Pancreas (tissue), 10 donors: ENCODE results near the gene CACNB3. TPM values are rescaled to one million over a fixed set of nuclear protein-coding genes. Genes with fewer than 3 reads are reported as not detected.
A peak's percentile ranks its signal among the peaks of the same experiment; 100 is the strongest.

Source experiments
- ATAC-seq, 4 donors: fragments of 200-7000 bp; cut with Tn5 transposase; one replicate each; pipeline versions ENCODE4 v1.8.0 to v1.9.1; 2020; ENCODE audit warnings: mild to moderate bottlenecking in 4 of 4, moderate library complexity in 4 of 4
- DNase-seq, 6 donors: peaks; one replicate each; pipeline ENCODE4 v3.0.0-alpha.2; 2020
- FAIRE-seq: peaks from 2 replicates; lab custom pipeline; 2012; peaks lifted over from hg19 to GRCh38; lab: Jason Lieb, UNC
- H3K27ac ChIP-seq, 4 donors: fragments of 200-600 bp; sonication (generic); 1 replicate in 3 of 4; 2 replicates in 1 of 4; pipeline versions ENCODE4 v1.5.0 to v1.8.0; 2020
- H3K27me3 ChIP-seq, 4 donors: fragments of 200-600 bp; one replicate each; pipeline ENCODE4 v1.8.0; 2021
- H3K36me3 ChIP-seq, 3 donors: fragments of 200-600 bp; sonication (generic) in 1 of 3; one replicate each; pipeline versions ENCODE4 v1.5.0 to v1.8.0; 2020 to 2021
- H3K4me1 ChIP-seq, 3 donors: fragments of 200-600 bp; one replicate each; pipeline ENCODE4 v1.8.0; 2021
- H3K4me3 ChIP-seq, 4 donors: fragments of 200-600 bp; sonication (generic) in 2 of 4; one replicate each; pipeline versions ENCODE4 v1.5.0 to v1.8.0; 2020 to 2021
- H3K9me3 ChIP-seq, 4 donors: fragments of 200-600 bp; one replicate each; pipeline ENCODE4 v1.8.0; 2021
- WGBS, 2 donors: extraction: QIAGEN DNeasy Blood & Tissue Kit; methylation state at CpG; one replicate each; pipeline ENCODE4 v1.1.7; 2013; 5-methylcytosine and 5-hydroxymethylcytosine counted together
- intact Hi-C, 3 donors: fragments of 100-400 bp; cut with DNase I; formaldehyde crosslinking; loops; one replicate each; pipeline versions ENCODE4 v1.11.1 to v1.14.2; 2022
- polyA plus RNA-seq, 2 donors: library from polyadenylated mRNA; stranded (reverse); fragments of 200-250 nt; gene quantifications; one replicate each; pipeline ENCODE4 v1.2.3, GENCODE V29; 2013
- total RNA-seq, 6 donors: library from RNA; stranded (reverse); fragmentation: NEBNext Ultra II Directional in 4 of 6; extraction: Animal tissue kit (Norgen Biotek cat#: 25700) in 4 of 6; gene quantifications; one replicate each; pipeline versions ENCODE4 v1.2.1 to v1.2.4, GENCODE V29; 2021 to 2023
- TF ChIP-seq, protein P1 (sequence below), 4 donors: fragments of 200-600 bp; sonication (generic) in 3 of 4; IDR thresholded peaks; one replicate each; pipeline versions ENCODE4 v1.5.0 to v1.8.0; 2021; ENCODE audit warnings: antibody characterized with exemption in 4 of 4
- donor health status: healthy with polysubstance abuse.
- donor health status: DM: no; HTN: no; CAD: no; lungs with moderate emphysema.
- donor health status: DM: no; HTN: no; CAD: no.
- donor health status: control.
- donor health status: control.
- donor health status: Bipolar disorder and iron deficiency.
- donor health status: DM: yes; HTN: yes; CAD: no.
- donor health status: DM: no; HTN: no; CAD: no.
- donor health status: DM: no; HTN: no; CAD: no.
- donor health status: DM: yes; HTN: yes; CAD: no.

The CACNB3 gene
- total and polyA plus RNA-seq, 8 donors = 1.3 to 16.3 (median 4.6) TPM

DNA sequence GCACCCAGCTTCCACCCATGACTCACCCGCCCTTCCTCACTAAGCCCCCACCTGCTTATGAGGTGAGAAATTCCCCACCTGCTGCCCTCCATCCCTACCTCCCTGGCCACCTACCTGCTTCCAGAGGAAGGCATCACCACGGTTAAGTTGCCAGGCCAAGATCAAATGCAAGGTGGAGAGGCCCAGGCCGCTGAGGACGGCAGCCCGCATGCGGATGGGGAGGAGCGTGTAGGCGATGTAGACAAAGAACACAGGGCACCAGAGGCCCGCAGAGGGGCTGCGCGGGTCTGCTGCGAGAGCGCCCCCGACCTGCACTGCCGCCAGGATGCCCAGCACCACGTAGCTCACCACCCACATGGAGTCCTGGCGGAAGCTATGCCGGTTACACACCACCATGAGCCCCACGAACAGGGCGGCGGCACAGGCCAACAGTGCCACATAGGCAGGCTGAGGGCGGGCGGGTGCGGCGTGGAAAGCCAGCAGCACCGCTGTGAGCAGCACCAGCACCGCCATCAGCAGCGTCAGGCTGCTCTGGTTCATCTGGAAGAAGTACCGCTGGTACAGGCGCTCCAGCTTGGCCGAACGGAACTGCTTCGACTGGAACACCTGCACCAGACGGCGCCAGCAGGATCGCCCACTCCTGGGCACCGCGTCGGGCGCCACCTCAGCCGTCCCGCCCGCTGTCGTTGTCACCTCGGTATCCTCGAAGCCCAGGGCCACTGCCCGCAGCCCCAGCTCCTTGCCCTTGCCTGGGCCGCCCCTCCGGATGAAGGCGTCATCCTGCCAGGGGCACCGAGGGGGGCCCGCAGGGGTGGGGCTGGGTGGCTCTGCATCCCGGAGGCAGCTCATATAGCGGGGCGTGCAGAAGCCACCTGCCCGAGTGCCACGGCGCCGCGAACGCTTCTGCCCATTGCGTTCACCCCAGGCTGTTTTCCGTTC, 35.6 kb upstream of the CACNB3 start:
- H3K4me3 ChIP-seq = no peak overlapping the region
- H3K27ac ChIP-seq = no peak overlapping the region
- no peak for FAIRE-seq
- intact Hi-C loops = no loop called here
- DNase-seq = peak in 1 of 6 donors; percentile 68
- H3K4me1 ChIP-seq = peaks cover 0 to 7% (median 6%) of the 10 kb centered on the region in 3 donors
- peaks cover 0 to 10% (median 0%) of the 10 kb centered on the region in 3 donors for H3K36me3 ChIP-seq
- no peaks in the 10 kb centered on the region for H3K9me3 ChIP-seq
- WGBS, 2 donors = 88 to 91% methylated on average over 63 of the region's 63 CpGs
- no peak for ATAC-seq
- TF ChIP-seq, protein P1, sequence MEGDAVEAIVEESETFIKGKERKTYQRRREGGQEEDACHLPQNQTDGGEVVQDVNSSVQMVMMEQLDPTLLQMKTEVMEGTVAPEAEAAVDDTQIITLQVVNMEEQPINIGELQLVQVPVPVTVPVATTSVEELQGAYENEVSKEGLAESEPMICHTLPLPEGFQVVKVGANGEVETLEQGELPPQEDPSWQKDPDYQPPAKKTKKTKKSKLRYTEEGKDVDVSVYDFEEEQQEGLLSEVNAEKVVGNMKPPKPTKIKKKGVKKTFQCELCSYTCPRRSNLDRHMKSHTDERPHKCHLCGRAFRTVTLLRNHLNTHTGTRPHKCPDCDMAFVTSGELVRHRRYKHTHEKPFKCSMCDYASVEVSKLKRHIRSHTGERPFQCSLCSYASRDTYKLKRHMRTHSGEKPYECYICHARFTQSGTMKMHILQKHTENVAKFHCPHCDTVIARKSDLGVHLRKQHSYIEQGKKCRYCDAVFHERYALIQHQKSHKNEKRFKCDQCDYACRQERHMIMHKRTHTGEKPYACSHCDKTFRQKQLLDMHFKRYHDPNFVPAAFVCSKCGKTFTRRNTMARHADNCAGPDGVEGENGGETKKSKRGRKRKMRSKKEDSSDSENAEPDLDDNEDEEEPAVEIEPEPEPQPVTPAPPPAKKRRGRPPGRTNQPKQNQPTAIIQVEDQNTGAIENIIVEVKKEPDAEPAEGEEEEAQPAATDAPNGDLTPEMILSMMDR (IDR thresholded peaks at IDR 0.05) = no peak
- H3K27me3 ChIP-seq = no peaks in the 10 kb centered on the region

DNA sequence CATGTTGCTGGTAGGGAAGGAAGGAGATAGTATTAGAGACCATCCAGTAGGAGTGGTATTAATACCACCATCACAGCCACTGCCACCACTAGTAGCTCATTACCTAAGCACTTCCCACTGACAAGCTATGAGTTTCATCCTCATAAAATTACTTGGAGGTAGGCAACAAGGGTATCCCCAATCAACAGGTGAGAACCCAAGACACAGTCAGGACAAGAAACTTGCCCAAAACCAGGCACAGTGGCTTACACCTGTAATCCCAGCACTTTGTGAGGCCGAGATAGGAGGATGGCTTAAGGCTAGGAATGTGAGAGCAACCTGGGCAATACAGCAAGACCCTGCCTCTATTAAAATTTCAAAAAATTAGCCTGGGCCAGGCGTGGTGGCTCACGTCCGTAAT, 34.9 kb upstream of the CACNB3 start:
- 90 to 94% methylated on average over 4 of the region's 4 CpGs for WGBS, 2 donors
- no peak for FAIRE-seq
- H3K9me3 ChIP-seq = no peaks in the 10 kb centered on the region
- H3K27me3 ChIP-seq = no peaks in the 10 kb centered on the region
- TF ChIP-seq, protein P1 (IDR thresholded peaks at IDR 0.05) = no peak
- no peak overlapping the region for H3K4me3 ChIP-seq
- H3K36me3 ChIP-seq = peaks cover 0 to 10% (median 0%) of the 10 kb centered on the region in 3 donors
- intact Hi-C loops = no loop called here
- no peak for DNase-seq
- no peak for ATAC-seq
- H3K27ac ChIP-seq = no peak overlapping the region
- H3K4me1 ChIP-seq = peaks cover 0 to 8% (median 7%) of the 10 kb centered on the region in 3 donors

DNA sequence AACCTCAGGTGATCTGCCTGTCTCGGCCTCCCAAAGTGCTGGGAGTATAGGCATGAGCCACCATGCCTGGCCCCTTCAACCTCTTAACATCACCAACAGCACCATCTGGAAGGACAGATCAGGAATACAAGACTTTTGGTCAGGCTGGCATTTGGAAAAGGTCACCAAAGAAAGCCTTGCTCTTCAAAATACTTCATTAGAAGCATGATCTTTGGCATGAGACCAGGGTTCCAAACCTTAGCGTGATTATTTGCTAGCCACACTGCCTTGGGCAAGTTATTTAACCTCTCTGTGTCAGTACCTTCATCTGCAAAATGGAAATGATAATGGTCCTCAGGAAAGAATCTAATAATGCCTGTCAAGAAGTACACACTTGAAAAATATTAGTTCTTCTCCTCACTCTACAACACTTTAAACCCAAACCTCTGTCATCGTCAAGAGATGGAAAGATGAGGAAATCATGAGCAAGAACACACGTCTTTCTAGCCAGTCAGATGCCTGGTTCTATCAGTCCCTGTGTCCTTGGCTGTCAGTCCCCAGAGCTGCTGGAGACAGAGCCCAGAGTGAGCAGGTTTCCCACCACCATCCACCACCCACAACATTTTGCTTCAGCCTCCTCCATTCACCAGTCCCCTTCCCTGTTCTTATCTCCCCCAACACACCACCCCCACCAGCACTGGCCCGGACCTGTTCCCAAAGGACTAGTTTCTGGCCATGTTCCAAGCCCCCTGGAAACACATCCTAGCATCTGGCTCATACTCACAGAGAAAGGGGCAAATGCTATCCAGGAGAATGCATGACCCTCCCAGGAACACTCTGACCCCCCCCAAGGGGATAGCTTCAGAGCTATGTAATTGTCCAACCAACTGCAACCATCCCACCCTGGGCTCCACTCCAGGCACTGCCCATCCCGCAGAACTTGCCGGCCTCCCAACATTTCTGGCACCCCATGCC, 31.4 kb upstream of the CACNB3 start:
- Histone ChIP-seq H3K4me3 (peak overlapping the region in 3 of 4 donors; percentile 80 to 98 (median 90)), H3K27ac (no peak overlapping the region), H3K27me3 (no peaks in the 10 kb centered on the region), H3K9me3 (no peaks in the 10 kb centered on the region), H3K36me3 (peaks cover 0 to 10% (median 0%) of the 10 kb centered on the region in 3 donors), H3K4me1 (peaks cover 0 to 19% (median 15%) of the 10 kb centered on the region in 3 donors)
- DNase-seq (no peak), FAIRE-seq (no peak), ATAC-seq (no peak)
- intact Hi-C loops = no loop called here
- TF ChIP-seq, protein P1 (IDR thresholded peaks at IDR 0.05) = no peak
- 18 to 21% methylated on average over 7 of the region's 7 CpGs for WGBS, 2 donors

DNA sequence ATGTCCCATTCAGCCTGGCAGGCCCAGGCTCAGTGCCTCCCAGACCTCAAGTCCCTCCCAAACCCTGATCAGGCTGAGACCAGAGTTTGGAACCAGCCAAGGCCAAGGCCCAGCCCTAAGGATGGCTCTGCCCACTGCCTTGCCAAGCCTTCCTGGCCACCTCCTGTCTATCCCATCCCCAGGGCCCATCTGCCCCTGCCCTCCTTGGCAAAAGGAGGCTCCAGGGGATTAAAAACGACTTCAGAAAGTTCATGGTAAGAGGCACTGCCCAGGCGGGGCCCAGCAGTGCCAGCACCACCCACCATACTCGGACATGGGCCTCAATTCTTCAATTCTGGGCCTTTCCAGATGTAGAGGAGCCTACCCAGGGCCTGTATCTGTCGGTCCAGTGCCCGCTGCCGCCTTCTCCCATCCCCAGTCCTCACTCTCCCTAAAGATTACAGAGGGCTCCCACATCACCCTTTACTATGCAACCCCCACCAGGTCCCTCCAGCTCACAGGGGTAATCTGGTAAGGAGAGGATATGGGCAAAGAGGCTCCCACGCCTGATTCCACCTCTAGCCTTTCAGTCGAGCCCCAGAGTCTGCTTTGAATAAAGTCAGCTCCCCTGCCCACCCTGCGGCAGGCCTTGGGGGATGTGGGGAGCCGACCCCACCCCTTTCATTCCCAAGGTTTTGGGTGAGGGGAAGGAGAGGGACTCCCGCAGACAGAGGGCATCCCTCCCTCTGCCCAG, 30.3 kb upstream of the CACNB3 start:
- H3K27me3 ChIP-seq = no peaks in the 10 kb centered on the region
- H3K4me3 ChIP-seq = peak overlapping the region; percentile 63 to 98 (median 85)
- H3K36me3 ChIP-seq = peaks cover 0 to 1% (median 0%) of the 10 kb centered on the region in 3 donors
- H3K27ac ChIP-seq = peak overlapping the region in 3 of 4 donors; percentile 16 to 66 (median 50)
- ATAC-seq = peak in 1 of 4 donors; percentile 7
- intact Hi-C loops = no loop called here
- DNase-seq = peak in 1 of 6 donors; percentile 54
- no peak for FAIRE-seq
- 4% methylated on average over 11 of the region's 11 CpGs for WGBS, 2 donors
- no peaks in the 10 kb centered on the region for H3K9me3 ChIP-seq
- TF ChIP-seq, protein P1 (IDR thresholded peaks at IDR 0.05) = no peak
- peaks cover 0 to 19% (median 15%) of the 10 kb centered on the region in 3 donors for H3K4me1 ChIP-seq
